PFSK-1 (cell line): Measurements from ENCODE around the gene ZSWIM6.

Experiments used
- FOXP2 ChIP-seq: optimal IDR thresholded peaks from 2 replicates; pipeline ENCODE3; 2011; ENCODE audit warnings: borderline replicate concordance, control low read depth, inconsistent platforms; ENCODE audit not compliant: insufficient read depth; ENCODE audit errors: extremely low read length, extremely low read depth
- POLR2AphosphoS5 ChIP-seq: IDR thresholded peaks from 2 replicates; pipeline ENCODE4 v1.6.1; 2012; ENCODE audit warnings: low read depth, mild to moderate bottlenecking, control low read depth, low read length, moderate library complexity
- REST ChIP-seq, 2 experiments: IDR thresholded peaks; 2 replicates each; pipeline versions ENCODE4 v1.6.1 to v1.8.0; 2011 to 2012; ENCODE audit warnings: low read depth in 2 of 2, low read length in 2 of 2, control low read depth in 1 of 2, inconsistent platforms in 1 of 2, mild to moderate bottlenecking in 1 of 2, moderate library complexity in 1 of 2; ENCODE audit not compliant: insufficient read depth in 1 of 2
- SIN3A ChIP-seq: IDR thresholded peaks from 2 replicates; pipeline ENCODE4 v1.6.1; 2012; ENCODE audit warnings: mild to moderate bottlenecking, low read length, moderate library complexity, borderline replicate concordance; ENCODE audit not compliant: insufficient read depth
- TAF1 ChIP-seq: IDR thresholded peaks from 2 replicates; pipeline ENCODE4 v1.6.1; 2012; ENCODE audit warnings: low read length, control low read depth, borderline replicate concordance; ENCODE audit not compliant: insufficient read depth

Gene ZSWIM6

GRCh38 chr5:61342071-61342501, 10.0 kb downstream of the ZSWIM6 start:
- TF ChIP-seq SIN3A = 0 out of 2 replicates have a peak, but pooled peaks have one; percentile 44
- TF ChIP-seq REST (IDR thresholded peaks at IDR 0.05; ENCODE audit: insufficient read depth in 1 of 2, low read depth in 2 of 2, low read length in 2 of 2) = no peak

GRCh38 chr5:61344187-61344944, 12.3 kb downstream of the ZSWIM6 start:
- no peak for TF ChIP-seq POLR2AphosphoS5
- TF ChIP-seq TAF1 = no peak
- no peak for TF ChIP-seq FOXP2
- TF ChIP-seq REST (IDR thresholded peaks at IDR 0.05; ENCODE audit: insufficient read depth in 1 of 2, low read depth in 2 of 2, low read length in 2 of 2) = no peak
- no peak for TF ChIP-seq SIN3A

GRCh38 chr5:61346511-61346910, 14.5 kb downstream of the ZSWIM6 start:
- TF ChIP-seq TAF1 (no peak), FOXP2 (no peak), REST (IDR thresholded peaks at IDR 0.05; ENCODE audit: insufficient read depth in 1 of 2, low read depth in 2 of 2, low read length in 2 of 2) (no peak), POLR2AphosphoS5 (no peak), SIN3A (no peak)

- TF ChIP-seq POLR2AphosphoS5 = no peak
- TF ChIP-seq REST (IDR thresholded peaks at IDR 0.05; ENCODE audit: insufficient read depth in 1 of 2, low read depth in 2 of 2, low read length in 2 of 2) = no peak
- no peak for TF ChIP-seq FOXP2
- no peak for TF ChIP-seq TAF1
- no peak for TF ChIP-seq SIN3A
Observed at GRCh38 chr5:61347080-61347479, 15.0 kb downstream of the ZSWIM6 start.
